Hematopoietic multipotent progenitor cell treated with erythropoietin and hydrocortisone succinate and interleukin-3 and kit ligand, for 4 days (in vitro differentiated cells): ENCODE results near the gene RBM46.

Experiments used
- DNase-seq: peaks from one replicate; pipeline ENCODE4 v3.0.0-alpha.2; 2015

The RBM46 gene

GRCh38 chr4:154781126-154781982 is at the start of gene RBM46:
RBM46 (plus strand) TSS chr4:154781272; CDS start chr4:154796753, 15,481 bp downstream.
- no peak for DNase-seq

GRCh38 chr4:154731756-154732155 is 49.3 kb upstream of the RBM46 start:
- DNase-seq, result no peak

- no peak for DNase-seq
Measured at GRCh38 chr4:154732669-154733068, 48.4 kb upstream of the RBM46 start.

GRCh38 chr4:154736770-154737169 is 44.3 kb upstream of the RBM46 start:
- no peak for DNase-seq

GRCh38 chr4:154738426-154738825 is 42.6 kb upstream of the RBM46 start:
- no peak for DNase-seq

GRCh38 chr4:154739111-154739510 is 42.0 kb upstream of the RBM46 start:
- DNase-seq, result no peak

- DNase-seq, result no peak
Measured at GRCh38 chr4:154740462-154740861, 40.6 kb upstream of the RBM46 start.

GRCh38 chr4:154741131-154741665 is 39.9 kb upstream of the RBM46 start:
- DNase-seq, result peak; percentile 5

- DNase-seq, result peak; percentile 59
Measured at GRCh38 chr4:154741922-154742850, 38.9 kb upstream of the RBM46 start.

GRCh38 chr4:154743683-154744340 is 37.3 kb upstream of the RBM46 start, which contains the start of gene LRAT:
LRAT (plus strand) TSS chr4:154744000; CDS start chr4:154744327, 327 bp downstream.
- DNase-seq, result peak; percentile 59

- peak; percentile 6 for DNase-seq
Measured at GRCh38 chr4:154744341-154744926, 36.6 kb upstream of the RBM46 start.

GRCh38 chr4:154757713-154758112 is 23.4 kb upstream of the RBM46 start:
- DNase-seq, result no peak

- no peak for DNase-seq
Measured at GRCh38 chr4:154760895-154761294, 20.2 kb upstream of the RBM46 start.

GRCh38 chr4:154778264-154778663 is 2.8 kb upstream of the RBM46 start:
- no peak for DNase-seq

- DNase-seq, result peak; percentile 54
Measured at GRCh38 chr4:154779362-154779947, 1.6 kb upstream of the RBM46 start.

GRCh38 chr4:154781983-154782293 is 866 bp downstream of the RBM46 start:
- no peak for DNase-seq

- peak; percentile 73 for DNase-seq
Measured at GRCh38 chr4:154807042-154807630, 26.1 kb downstream of the RBM46 start.

GRCh38 chr4:154818230-154818629 is 37.2 kb downstream of the RBM46 start:
- no peak for DNase-seq

GRCh38 chr4:154822775-154823174 is 41.7 kb downstream of the RBM46 start:
- DNase-seq, result no peak

GRCh38 chr4:154836030-154836429 is 55.0 kb downstream of the RBM46 start:
- no peak for DNase-seq

- DNase-seq, result no peak
Measured at GRCh38 chr4:154836513-154836912, 55.4 kb downstream of the RBM46 start.

- no peak for DNase-seq
Measured at GRCh38 chr4:154838155-154838554, 57.1 kb downstream of the RBM46 start.
